ENCODE results near the gene CLCF1.
A peak's percentile ranks its signal among the peaks of the same experiment; 100 is the strongest.

Gene CLCF1

DNA sequence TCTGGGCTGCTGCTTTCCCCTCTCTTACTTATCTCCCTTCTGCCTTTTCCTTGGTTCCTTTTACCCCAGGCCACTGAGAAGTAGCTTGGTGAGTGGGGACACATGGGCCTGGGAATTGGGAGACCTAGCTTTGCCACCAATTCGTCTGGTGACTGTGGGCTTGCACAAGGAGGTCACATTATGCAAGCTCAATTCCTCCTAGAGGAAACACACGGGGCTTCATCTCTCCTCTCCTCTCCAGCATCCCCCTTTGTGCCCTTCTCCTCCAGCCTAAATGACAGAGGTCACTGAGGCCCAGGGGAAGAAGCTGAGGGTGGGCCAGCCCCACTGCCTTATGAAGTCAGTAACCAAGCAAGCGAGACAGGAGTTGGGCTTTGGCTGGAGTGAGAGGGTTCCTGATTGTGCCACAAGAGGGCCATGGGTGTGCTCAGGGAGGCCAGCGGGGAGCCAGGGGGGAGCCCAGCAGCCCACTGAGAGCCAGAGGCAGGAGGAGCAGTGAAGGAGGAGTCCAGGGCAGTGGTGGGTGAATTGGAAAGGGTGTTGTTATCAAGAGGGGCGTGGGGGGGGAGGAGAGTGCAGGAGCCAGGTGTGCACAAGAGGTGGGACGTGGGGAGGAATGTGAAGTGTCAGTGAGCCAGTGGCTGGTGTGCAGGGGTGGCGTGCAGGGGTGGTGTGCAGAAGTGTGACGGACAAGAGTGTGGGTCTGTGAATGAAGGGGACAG is 2.0 kb downstream of the CLCF1 start:
- TF ChIP-seq, protein P1, sequence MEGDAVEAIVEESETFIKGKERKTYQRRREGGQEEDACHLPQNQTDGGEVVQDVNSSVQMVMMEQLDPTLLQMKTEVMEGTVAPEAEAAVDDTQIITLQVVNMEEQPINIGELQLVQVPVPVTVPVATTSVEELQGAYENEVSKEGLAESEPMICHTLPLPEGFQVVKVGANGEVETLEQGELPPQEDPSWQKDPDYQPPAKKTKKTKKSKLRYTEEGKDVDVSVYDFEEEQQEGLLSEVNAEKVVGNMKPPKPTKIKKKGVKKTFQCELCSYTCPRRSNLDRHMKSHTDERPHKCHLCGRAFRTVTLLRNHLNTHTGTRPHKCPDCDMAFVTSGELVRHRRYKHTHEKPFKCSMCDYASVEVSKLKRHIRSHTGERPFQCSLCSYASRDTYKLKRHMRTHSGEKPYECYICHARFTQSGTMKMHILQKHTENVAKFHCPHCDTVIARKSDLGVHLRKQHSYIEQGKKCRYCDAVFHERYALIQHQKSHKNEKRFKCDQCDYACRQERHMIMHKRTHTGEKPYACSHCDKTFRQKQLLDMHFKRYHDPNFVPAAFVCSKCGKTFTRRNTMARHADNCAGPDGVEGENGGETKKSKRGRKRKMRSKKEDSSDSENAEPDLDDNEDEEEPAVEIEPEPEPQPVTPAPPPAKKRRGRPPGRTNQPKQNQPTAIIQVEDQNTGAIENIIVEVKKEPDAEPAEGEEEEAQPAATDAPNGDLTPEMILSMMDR (IDR thresholded peaks at IDR 0.05; ENCODE audit: low read depth, low read length): peak; percentile 29; the same call in 1 of the 2 replicates
- H3K4me3 ChIP-seq (ENCODE audit: low read depth, low read length): peak overlapping the region; percentile 76

DNA sequence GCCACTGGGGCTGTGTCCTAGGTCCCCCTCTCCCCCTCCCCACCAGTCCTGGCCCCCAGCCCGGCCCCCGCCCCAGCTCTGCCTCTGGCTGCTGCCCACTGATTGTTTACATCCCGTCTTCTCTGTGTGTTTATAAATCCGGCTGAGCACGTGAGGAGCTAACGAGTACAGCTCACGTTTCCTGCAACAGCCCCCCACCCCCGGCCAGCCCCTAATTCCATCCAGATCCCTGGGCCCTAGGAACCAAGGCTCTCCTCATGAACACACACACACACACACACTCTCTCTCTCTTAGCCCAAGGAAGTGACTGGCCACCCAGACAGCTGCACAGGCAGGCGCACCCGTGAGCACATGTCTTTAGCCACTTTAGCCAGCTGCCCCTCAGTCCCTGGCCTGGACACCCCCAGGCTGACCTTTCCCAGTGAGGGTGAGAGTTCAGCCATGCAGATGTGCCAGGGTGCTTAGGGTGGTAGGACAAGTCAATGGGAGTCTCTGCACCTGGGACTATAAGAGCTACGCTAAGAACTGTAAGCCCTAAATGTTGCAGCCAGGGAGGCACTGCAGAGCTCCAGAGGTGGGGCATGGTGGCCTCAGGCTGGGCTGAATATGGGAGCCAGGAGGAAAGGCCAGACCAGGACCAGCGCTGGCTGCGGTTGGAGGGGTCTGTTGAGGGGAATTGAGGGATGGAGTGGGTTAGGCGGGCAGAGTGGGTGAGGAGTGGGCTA is 2.9 kb downstream of the CLCF1 start:
- H3K4me3 ChIP-seq (ENCODE audit: low read depth, low read length): peak overlapping the region; percentile 76
- TF ChIP-seq, protein P1 (IDR thresholded peaks at IDR 0.05; ENCODE audit: low read depth, low read length): no peak

DNA sequence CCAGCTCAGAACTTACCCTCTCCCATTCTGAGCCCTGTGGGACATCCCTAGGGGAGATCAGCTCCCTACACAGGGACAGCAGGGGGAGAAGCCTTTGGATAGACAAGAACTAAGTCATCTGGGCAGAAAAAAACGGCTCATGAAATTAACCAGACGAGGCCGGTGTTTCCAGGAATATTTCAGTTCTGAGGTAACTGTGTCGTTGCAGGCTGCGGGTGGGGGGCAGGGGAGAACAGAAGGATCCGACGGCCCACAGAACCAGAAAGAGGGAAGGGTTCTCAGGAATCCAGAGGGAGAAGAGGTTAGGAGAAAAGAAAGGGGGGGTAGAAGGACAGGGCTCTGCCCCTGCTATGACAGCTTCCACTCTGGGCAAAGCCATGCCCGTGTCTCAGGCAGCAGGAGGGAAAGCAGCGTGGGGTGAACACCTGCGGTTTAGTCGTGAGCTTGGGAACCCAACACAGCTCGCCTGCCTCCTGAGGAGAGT is 3.6 kb downstream of the CLCF1 start:
- TF ChIP-seq, protein P1 (IDR thresholded peaks at IDR 0.05; ENCODE audit: low read depth, low read length): no peak
- no peak overlapping the region for H3K4me3 ChIP-seq (ENCODE audit: low read depth, low read length)

DNA sequence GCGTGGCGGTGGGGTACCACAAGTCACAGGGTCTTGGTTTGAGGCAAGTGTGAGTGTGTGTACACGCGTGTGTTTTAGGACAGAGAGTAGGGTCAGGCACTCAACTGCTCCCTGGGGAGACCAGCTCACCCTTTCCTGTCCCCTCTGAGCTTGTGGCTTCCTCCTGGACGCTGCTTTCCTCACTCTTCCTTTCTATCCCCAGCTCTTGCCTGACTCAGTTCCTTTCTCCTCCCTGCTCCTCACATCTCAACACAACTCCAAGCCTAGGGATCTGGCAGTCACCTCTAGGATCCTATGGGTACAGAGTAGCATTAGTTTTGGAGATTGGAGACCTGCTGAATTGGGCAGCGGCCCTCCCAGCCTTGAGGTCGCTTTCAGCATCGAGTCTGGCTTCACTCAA is 4.1 kb downstream of the CLCF1 start:
- H3K4me3 ChIP-seq (ENCODE audit: low read depth, low read length): no peak overlapping the region
- TF ChIP-seq, protein P1 (IDR thresholded peaks at IDR 0.05; ENCODE audit: low read depth, low read length): no peak

GRCh38 chr11:67368621-67369020 is 4.8 kb downstream of the CLCF1 start:
- no peak overlapping the region for H3K4me3 ChIP-seq (ENCODE audit: low read depth, low read length)
- TF ChIP-seq, protein P1 (IDR thresholded peaks at IDR 0.05; ENCODE audit: low read depth, low read length): no peak

DNA sequence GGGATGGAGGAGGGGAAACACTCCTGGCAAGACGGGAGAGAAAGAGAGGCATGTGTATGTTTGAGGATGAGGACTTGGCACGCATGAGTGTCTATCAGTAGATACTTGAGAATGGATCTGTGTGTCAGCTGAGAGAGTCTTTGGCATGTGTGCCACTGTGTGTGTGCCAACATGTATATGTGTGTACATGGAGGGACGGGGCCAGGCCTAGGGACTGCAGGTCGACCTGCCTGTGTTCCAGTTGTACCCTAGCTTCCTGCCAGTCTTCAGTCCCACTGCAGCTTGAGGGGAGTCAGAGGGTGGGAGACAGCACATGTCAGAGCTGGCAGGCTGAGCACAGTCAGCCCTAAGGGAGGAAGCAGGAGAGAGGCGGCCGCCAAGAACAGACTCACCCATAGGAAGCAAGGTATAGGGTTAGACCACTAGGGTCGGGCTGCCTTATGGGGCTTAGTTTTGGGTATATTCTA is 5.6 kb downstream of the CLCF1 start:
- TF ChIP-seq, protein P1 (IDR thresholded peaks at IDR 0.05; ENCODE audit: low read depth, low read length): no peak
- H3K4me3 ChIP-seq (ENCODE audit: low read depth, low read length): no peak overlapping the region

All from WI38 (cell line).